Muscle layer of colon (tissue), 2 donors: ENCODE measurements around the gene WFDC12.
"Not testable (repeated sequence)": the region's sequence is repeated elsewhere in the genome, so short reads cannot be mapped to it uniquely, and the experiment has no call there.

Experiments
- H3K27ac ChIP-seq: one replicate; pipeline ENCODE4 v1.7.0; 2013; ENCODE audit warnings: low read depth, mild to moderate bottlenecking, low read length, moderate library complexity
- H3K27me3 ChIP-seq, 2 donors: one replicate each; pipeline ENCODE4 v1.7.0; 2013; ENCODE audit warnings: low read length in 2 of 2, mild to moderate bottlenecking in 2 of 2; ENCODE audit not compliant: insufficient read depth in 2 of 2, control insufficient read depth in 1 of 2
- H3K36me3 ChIP-seq: one replicate; pipeline ENCODE4 v1.7.0; 2013; ENCODE audit warnings: mild to moderate bottlenecking, low read length; ENCODE audit not compliant: insufficient read depth
- H3K4me1 ChIP-seq: one replicate; pipeline ENCODE4 v1.7.0; 2013; ENCODE audit warnings: mild to moderate bottlenecking, low read length; ENCODE audit not compliant: insufficient read depth
- H3K4me3 ChIP-seq, 2 donors: one replicate each; pipeline ENCODE4 v1.7.0; 2013; ENCODE audit warnings: low read length in 2 of 2, low read depth in 1 of 2, mild to moderate bottlenecking in 1 of 2, moderate library complexity in 1 of 2
- H3K9ac ChIP-seq: one replicate; pipeline ENCODE4 v1.7.0; 2013; ENCODE audit warnings: low read length
- H3K9me3 ChIP-seq: one replicate; pipeline ENCODE4 v1.7.0; 2013; ENCODE audit warnings: mild to moderate bottlenecking, low read length
- donor health status: abdominal sarcoma.
- donor health status: Adenocarcinoma of cecum.

WFDC12 gene

GRCh38 chr20:45124365-45124764 lies at the start of gene WFDC12:
Gene WFDC12, minus strand, starts transcription at chr20:45124465. Its CDS starts 18 bp downstream, at chr20:45124447.
- H3K4me1 ChIP-seq: no peaks in the 10 kb centered on the region
- H3K27me3 ChIP-seq: no peaks in the 10 kb centered on the region
- H3K27ac ChIP-seq: no peak within 1 kb of the TSS
- H3K36me3 ChIP-seq: no peaks in the 10 kb centered on the region
- H3K9me3 ChIP-seq: no peaks in the 10 kb centered on the region
- no peak within 1 kb of the TSS for H3K9ac ChIP-seq
- no peak within 1 kb of the TSS for H3K4me3 ChIP-seq

- no peaks in the 10 kb centered on the region for H3K27me3 ChIP-seq
- H3K27ac ChIP-seq: no peak overlapping the region
These were observed 49.3 kb upstream of the WFDC12 start for GRCh38 chr20:45173522-45173921.

GRCh38 chr20:45164906-45165305 lies 40.6 kb upstream of the WFDC12 start:
- Histone ChIP-seq H3K4me1 (no peaks in the 10 kb centered on the region), H3K27me3 (no peaks in the 10 kb centered on the region), H3K9ac (no peak overlapping the region), H3K36me3 (no peaks in the 10 kb centered on the region), H3K27ac (no peak overlapping the region), H3K4me3 (no peak overlapping the region), H3K9me3 (no peaks in the 10 kb centered on the region)

More at GRCh38 chr20:45173522-45173921, 49.3 kb upstream of the WFDC12 start:
- Histone ChIP-seq H3K36me3 (no peaks in the 10 kb centered on the region), H3K9me3 (no peaks in the 10 kb centered on the region), H3K4me1 (no peaks in the 10 kb centered on the region), H3K9ac (no peak overlapping the region), H3K4me3 (no peak overlapping the region)

- H3K27ac ChIP-seq: no peak overlapping the region
- no peaks in the 10 kb centered on the region for H3K9me3 ChIP-seq
- peaks cover 2% of the 10 kb centered on the region for H3K4me1 ChIP-seq
- no peak overlapping the region for H3K4me3 ChIP-seq
- H3K27me3 ChIP-seq: no peaks in the 10 kb centered on the region
- no peaks in the 10 kb centered on the region for H3K36me3 ChIP-seq
- H3K9ac ChIP-seq: no peak overlapping the region
These were observed 39.0 kb upstream of the WFDC12 start for GRCh38 chr20:45163083-45163803.

- no peak overlapping the region for H3K9ac ChIP-seq
- H3K27me3 ChIP-seq: no peaks in the 10 kb centered on the region
- H3K4me1 ChIP-seq: peaks cover 12% of the 10 kb centered on the region
- H3K36me3 ChIP-seq: no peaks in the 10 kb centered on the region
- H3K4me3 ChIP-seq: no peak overlapping the region
- no peak overlapping the region for H3K27ac ChIP-seq
- no peaks in the 10 kb centered on the region for H3K9me3 ChIP-seq
These were observed 33.7 kb upstream of the WFDC12 start for GRCh38 chr20:45157962-45158361.

- no peak overlapping the region for H3K9ac ChIP-seq
- no peak overlapping the region for H3K4me3 ChIP-seq
- no peaks in the 10 kb centered on the region for H3K27me3 ChIP-seq
- no peaks in the 10 kb centered on the region for H3K9me3 ChIP-seq
- H3K27ac ChIP-seq: no peak overlapping the region
- H3K4me1 ChIP-seq: peaks cover 12% of the 10 kb centered on the region
- H3K36me3 ChIP-seq: no peaks in the 10 kb centered on the region
These were observed 32.4 kb upstream of the WFDC12 start for GRCh38 chr20:45156713-45157112.

- peaks cover 12% of the 10 kb centered on the region for H3K4me1 ChIP-seq
- H3K36me3 ChIP-seq, H3K9me3 ChIP-seq, H3K27ac ChIP-seq, H3K9ac ChIP-seq, H3K27me3 ChIP-seq, H3K4me3 ChIP-seq: not testable (repeated sequence)
These were observed 30.5 kb upstream of the WFDC12 start for GRCh38 chr20:45154794-45155193.

GRCh38 chr20:45154183-45154582 lies 29.9 kb upstream of the WFDC12 start:
- H3K4me1 ChIP-seq: peaks cover 12% of the 10 kb centered on the region
- H3K36me3 ChIP-seq: no peaks in the 10 kb centered on the region
- H3K4me3 ChIP-seq: no peak overlapping the region
- no peaks in the 10 kb centered on the region for H3K9me3 ChIP-seq
- H3K27me3 ChIP-seq: no peaks in the 10 kb centered on the region
- H3K9ac ChIP-seq: no peak overlapping the region
- H3K27ac ChIP-seq: no peak overlapping the region

GRCh38 chr20:45153752-45154151 lies 29.5 kb upstream of the WFDC12 start:
- Histone ChIP-seq H3K4me3 (no peak overlapping the region), H3K36me3 (no peaks in the 10 kb centered on the region), H3K4me1 (peaks cover 12% of the 10 kb centered on the region), H3K9me3 (no peaks in the 10 kb centered on the region), H3K27ac (no peak overlapping the region), H3K27me3 (no peaks in the 10 kb centered on the region), H3K9ac (no peak overlapping the region)

GRCh38 chr20:45153147-45153546 lies 28.9 kb upstream of the WFDC12 start:
- H3K27me3 ChIP-seq: no peaks in the 10 kb centered on the region

GRCh38 chr20:45152405-45152804 lies 28.1 kb upstream of the WFDC12 start:
- H3K4me3 ChIP-seq: no peak overlapping the region
- H3K4me1 ChIP-seq: peaks cover 2% of the 10 kb centered on the region
- H3K9me3 ChIP-seq: no peaks in the 10 kb centered on the region
- H3K9ac ChIP-seq: no peak overlapping the region
- no peak overlapping the region for H3K27ac ChIP-seq
- H3K36me3 ChIP-seq: no peaks in the 10 kb centered on the region
- no peaks in the 10 kb centered on the region for H3K27me3 ChIP-seq

More at GRCh38 chr20:45153147-45153546, 28.9 kb upstream of the WFDC12 start:
- H3K4me1 ChIP-seq: peaks cover 9% of the 10 kb centered on the region
- no peaks in the 10 kb centered on the region for H3K9me3 ChIP-seq
- H3K4me3 ChIP-seq: no peak overlapping the region
- no peaks in the 10 kb centered on the region for H3K36me3 ChIP-seq
- H3K9ac ChIP-seq: no peak overlapping the region
- no peak overlapping the region for H3K27ac ChIP-seq

GRCh38 chr20:45149062-45149461 lies 24.8 kb upstream of the WFDC12 start:
- Histone ChIP-seq H3K27me3 (no peaks in the 10 kb centered on the region), H3K4me1 (no peaks in the 10 kb centered on the region), H3K4me3 (no peak overlapping the region), H3K9ac (no peak overlapping the region), H3K36me3 (no peaks in the 10 kb centered on the region), H3K9me3 (no peaks in the 10 kb centered on the region), H3K27ac (no peak overlapping the region)
